Kidney tubule cell (primary cell): ENCODE results near the gene NIPBL.
"Not testable (repeated sequence)": the region's sequence is repeated elsewhere in the genome, so short reads cannot be mapped to it uniquely, and the experiment has no call there.

Experiments used
- DNase-seq: peaks from one replicate; pipeline ENCODE4 v3.0.0-alpha.2; 2018; ENCODE audit warnings: low spot score

NIPBL gene

GRCh38 chr5:37088009-37088408 is 211.4 kb downstream of the NIPBL start:
- no peak for DNase-seq

- DNase-seq = no peak
Measured at GRCh38 chr5:37090123-37090726, 213.7 kb downstream of the NIPBL start.

DNA sequence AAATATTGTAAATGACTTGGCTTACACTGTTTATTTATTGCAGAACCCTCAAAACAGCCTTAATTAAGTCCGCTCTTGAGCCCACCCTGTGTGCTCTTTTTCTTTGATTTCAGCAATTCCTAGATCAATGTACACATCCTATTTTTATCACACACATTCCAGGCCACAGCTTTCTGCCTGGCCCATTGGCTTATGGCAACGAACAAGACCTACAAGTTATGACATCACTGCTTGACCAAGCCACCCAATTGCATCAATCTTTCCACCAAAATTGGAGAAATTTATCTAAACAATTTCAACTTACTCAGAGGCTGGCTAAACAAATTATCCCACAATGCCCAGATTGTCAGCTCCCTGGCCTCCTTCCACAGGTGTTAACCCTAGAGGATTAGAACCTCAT is 214.2 kb downstream of the NIPBL start:
- DNase-seq = no peak

GRCh38 chr5:37093795-37094194 is 217.2 kb downstream of the NIPBL start:
- not testable (repeated sequence) for DNase-seq

DNA sequence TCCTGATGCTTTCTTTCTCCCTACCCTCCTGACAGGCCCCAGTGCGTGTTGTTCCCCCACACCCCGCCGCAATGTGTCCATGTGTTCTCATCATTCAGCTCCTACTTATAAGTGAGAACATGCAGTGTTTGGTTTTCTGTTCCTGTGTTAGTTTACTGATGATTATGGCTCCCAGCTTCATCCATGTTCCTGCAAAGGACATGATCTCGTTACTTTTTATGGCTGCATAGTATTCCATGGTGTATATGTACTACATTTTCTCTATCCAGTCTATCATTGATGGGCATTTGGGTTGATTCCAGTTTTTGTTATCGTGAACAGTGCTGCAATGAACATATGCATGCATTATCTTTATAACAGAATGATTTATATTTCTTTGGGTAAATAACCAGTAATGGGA is 222.7 kb downstream of the NIPBL start:
- DNase-seq = not testable (repeated sequence)

- no peak for DNase-seq
Measured at GRCh38 chr5:37103302-37103701, 226.7 kb downstream of the NIPBL start.

DNA sequence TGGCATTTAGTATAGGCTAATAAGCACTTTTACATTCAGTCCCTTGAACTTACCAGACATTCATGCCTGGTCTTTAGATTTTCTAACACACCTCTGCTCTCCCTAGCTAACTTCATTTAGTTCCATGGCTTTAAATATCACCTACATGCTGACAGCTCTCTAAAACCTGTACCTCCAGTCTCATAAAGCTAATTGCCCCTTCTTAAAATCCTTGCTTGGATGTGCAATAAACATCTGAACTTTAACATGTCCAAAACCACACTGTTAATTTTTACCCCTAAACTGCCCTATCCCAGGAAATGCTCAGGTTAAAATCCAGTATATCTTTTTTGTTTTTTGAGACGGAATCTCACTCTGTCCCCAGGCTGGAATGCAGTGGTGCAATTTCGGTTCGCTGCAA is 232.8 kb downstream of the NIPBL start:
- no peak for DNase-seq

- DNase-seq = no peak
Measured at GRCh38 chr5:37110135-37110534, 233.6 kb downstream of the NIPBL start.

DNA sequence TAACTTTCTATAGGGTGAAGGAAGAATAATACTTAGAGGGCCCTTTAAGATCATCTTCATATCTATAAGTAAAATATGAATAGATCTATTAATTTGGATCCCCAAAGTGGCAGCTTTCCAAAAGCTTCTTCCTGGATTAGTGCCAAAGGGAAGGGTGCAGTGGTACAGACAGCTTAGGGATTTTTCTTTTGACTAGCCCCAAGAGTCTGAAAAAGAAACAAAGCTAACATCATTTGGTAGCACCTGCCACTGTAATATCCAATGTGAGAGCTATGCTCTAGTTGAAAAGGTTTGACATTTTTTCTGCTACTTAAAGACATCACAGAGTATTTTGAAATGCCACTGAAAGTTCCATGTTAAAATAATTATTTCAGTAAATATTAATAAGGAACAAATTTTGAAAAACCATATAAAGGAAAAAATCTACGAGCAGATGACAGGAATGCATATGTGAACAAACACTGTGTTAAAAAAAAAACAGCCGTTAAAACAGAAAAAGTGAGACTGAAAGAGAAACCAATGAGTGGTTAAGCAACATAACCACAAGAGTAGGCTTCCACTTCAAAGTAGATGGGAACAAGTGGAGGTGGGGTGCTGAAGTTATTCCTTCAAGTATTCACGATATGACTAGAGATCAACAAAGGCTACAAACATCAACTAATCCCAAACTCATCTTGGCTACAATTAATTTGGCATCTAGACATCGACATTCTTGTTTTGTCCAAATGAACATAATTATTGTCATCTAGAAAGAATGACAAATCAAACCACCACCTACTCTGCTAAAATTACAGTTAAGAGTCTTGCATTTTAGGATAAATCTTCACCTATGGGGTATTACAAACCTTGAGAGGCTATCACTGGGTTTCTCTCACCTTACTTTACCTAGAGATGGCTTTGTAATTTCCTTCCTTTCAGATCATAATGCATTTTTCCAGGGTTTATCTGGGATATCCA is 235.1 kb downstream of the NIPBL start:
- DNase-seq = no peak

DNA sequence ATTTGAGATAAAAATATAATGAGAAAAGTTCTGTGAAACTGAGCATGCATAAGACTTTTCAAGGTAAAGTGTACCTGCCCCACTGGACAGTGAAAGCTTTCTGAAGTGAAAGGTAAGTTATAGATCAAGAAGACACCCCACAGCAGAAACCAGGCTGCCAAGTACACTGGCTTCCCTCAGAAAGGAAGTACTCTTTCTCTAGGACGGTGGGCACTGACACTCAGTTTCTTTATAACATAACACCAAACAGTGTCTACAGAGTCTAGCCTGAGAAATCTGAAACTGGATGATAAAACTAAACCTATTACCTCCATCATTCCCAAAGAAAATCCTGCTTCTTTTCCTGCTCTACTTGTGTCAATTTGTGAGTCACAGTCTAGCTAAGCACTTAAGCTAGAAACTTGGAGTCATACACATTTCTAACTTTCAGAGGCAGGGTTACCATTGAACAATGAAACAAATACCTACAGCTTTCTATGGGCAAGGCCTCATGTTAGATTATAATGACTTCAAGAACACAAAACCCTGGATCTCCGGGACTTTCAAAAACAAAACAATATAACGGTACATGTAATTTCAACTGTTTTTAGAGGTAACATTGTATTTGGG is 235.9 kb downstream of the NIPBL start:
- no peak for DNase-seq
